ENCODE results near the gene ENHO. TPM values are rescaled to one million over a fixed set of nuclear protein-coding genes. Genes with fewer than 3 reads are reported as not detected.
A peak's percentile ranks its signal among the peaks of the same experiment; 100 is the strongest.
"Not testable (repeated sequence)": the region's sequence is repeated elsewhere in the genome, so short reads cannot be mapped to it uniquely, and the experiment has no call there.

Gene ENHO
- total RNA-seq, 1 donor from 2014 or later = 3.3 TPM

DNA sequence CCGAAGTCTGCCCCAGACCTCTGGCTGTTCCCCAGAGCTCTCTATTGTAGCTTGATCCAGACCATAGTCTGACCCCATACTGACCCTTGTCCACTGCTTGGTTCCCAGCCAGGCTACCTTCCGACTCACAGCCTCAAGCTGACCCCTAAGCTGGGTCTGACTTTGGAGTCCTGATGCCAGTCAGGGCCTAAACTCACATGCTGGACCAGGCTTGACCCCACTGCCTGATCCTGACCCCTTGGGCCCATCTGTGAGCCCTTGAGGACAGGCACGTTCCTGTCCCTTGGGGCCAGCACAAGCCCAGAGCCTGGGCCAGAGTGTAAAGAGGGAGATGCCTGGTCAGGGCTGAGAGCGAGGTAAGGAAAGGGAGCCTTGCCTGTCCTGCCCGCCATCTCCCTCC lies 32.7 kb upstream of the ENHO start:
- DNase-seq = no peak

DNA sequence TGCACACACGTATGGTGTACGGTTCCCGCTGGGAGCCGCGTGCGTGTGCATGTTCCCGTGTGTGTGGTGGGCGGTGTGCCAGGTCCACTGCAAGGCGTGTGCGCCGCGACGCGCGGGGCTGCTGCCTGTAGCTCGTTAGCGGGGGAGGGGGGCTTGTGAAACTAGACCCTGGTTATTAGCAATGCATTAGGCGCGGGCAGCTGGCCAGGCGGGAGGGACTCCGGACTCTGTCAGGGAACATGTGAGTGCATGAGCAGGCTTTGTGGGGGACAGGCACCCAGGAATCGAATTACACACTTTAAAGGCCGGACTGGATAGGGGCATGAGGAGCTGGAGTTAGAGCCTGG lies 32.2 kb upstream of the ENHO start:
- DNase-seq = no peak

DNA sequence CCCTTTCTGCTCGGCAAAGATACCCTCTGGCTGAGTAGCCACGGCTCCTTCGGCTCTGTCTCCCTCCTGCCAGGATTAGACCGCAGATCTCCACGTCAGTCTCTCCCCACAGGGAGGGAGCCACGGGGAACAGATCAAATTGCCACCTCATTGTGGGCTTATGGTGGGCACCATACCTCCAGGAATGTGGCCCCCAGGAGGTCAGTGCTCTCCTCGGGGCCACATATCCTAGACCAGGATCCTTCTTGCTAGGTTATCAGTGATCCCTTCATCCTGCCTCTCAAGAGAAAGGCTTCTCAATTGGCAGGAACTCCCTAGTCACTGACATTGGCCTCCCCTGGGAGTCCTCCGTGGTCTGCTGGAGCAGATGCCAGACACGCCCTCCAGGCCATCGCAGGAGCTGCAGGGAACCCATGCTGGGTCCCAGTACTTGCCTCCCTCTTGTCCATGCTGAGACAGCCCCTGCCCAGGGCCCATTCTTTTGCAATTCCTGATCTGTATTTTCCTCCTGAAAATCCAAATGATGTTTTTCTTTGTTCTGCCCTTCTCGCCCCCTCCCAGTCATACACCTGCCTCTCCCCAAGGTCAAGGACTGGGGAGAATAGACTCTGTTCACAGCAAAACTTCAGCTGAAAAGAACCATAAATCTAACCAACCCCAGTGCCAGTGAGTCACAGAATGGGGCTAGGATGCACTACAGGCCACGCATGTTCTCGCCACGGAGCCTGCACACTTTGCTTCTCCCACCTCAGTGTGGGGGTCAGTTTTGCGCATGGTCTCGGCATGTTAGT lies 31.6 kb upstream of the ENHO start:
- DNase-seq = no peak

DNA sequence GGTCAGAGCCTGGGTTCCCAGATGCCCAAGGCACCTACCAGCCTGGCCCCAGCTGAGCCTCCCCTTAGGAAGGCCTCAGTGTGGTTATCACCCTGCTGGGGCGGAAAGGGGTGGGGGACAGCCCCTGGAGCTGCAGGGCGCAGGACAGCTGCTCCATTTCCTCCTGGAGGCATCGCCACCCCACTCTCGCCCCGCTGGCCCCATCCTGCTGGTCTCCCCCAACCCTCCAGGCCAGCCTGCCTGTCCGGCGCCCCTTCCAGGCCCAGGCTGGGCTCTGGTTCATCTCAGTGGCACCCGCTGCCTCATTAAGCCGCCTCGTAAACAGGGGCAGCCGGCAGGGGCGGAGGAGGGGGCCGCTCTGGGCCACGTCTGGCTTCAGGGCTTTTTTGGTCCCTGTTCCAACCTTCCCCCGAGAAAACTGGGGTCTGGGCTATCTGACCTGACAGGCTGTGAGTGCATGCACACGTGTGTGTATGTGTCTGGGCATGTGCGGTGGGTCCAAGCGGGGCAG lies 30.8 kb upstream of the ENHO start:
- DNase-seq = no peak

DNA sequence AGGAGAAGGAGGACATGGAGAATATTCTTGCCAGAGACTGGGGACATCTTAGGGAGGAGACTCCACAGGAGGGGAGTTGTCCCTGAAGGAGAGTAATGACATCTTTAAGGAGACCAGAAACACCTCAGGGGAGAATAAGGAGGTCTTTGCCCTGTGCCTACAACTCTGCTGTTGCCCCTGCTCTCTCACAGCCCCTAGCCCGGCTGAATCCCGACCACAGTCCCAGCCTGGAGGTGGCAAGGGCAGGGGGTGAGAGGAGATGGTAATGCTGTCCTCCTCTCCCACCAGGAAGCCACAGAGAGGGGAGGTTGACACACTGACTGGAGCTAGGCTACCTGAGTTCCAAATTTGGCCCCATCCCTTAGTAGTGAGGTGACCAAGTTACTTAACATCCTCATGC lies 30.2 kb upstream of the ENHO start:
- no peak for DNase-seq

DNA sequence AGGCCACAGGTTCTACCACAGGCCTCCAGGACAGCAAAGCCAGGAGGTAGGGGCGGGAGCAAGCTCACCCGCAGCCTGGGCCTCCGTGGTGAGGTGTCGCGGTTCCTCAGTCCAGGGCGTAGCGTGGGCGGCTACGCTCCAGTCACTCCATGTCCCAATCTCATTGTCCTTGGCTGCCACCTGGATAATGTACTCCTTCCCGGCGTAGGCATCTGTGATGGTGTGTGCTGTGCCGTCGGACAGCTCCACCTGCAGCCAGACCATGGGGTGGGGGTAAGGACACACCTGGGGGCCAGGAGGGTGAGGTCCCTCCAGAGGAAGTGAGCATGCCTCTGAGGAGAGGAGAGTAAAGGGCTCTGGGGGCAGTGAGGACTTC lies 29.8 kb upstream of the ENHO start:
- no peak for DNase-seq

DNA sequence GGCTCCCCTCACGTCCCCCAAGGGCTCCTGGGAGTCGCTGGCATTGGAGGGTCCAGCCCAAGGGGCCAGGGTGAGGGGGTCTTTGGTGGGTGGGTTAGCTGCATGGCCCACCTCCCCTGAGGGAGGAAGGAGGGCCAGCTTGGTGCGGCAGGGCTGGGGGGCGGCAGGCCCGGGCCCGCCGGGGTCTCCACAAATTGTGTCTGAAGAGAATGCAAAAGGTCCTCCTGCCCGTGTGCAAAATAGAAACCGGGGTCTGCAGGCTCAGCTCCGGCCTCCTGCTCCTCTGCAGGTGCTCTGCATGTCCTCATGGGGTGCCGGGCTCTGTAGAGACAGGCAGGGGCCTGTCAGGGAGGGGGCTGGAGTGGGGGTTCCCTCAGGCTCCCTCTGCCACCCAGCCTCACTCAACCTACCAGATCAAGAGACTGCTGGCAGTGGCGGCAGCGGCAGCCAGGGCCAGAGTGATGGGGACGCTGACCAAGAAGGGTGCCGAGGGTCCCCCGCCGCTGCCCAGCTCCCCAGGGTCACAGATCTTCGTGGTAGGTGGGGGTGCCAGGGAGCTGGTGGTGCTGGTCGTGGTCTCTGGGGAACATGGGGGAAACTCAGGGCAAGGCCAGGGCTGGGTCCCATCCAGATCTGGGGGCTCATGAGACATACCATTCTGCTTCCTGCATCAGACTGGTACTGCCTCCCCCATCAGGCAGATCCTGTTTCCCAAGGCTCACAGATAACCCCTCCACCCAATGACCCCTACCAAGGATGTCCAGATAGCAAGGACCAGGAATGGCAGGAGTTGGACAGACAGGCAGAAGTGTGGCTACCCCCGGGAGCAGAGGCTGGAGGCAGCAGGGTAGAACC lies 29.2 kb upstream of the ENHO start:
- DNase-seq = no peak

DNA sequence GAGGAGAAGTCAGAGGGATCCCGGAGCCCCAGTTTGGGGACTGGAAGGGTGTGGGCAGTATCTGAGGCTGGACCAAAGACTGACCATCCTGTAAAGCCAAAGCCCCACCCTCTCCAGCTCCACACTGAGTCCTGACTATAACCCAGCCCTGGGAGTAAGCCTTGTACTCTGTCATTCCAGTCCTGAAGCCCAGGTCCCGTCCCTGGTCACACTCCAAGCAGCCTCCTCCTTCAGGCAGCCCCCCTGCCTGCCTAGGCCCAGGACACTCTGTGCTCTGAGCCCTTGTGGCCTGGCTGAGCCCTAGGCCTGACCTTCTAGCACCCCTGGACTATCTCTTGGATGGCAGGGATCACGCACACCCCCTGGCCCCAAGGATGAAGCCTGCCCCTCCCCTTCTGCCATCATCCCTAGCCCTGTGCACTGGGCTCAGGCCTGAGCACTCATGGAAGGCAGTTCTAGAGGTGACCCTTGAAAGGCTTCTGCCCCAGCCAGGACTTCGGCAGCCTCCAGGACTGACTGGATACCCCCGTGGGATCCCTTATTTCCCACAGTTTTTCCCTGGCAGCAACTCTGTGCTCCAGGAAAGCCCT lies 28.0 kb upstream of the ENHO start:
- DNase-seq = no peak

DNA sequence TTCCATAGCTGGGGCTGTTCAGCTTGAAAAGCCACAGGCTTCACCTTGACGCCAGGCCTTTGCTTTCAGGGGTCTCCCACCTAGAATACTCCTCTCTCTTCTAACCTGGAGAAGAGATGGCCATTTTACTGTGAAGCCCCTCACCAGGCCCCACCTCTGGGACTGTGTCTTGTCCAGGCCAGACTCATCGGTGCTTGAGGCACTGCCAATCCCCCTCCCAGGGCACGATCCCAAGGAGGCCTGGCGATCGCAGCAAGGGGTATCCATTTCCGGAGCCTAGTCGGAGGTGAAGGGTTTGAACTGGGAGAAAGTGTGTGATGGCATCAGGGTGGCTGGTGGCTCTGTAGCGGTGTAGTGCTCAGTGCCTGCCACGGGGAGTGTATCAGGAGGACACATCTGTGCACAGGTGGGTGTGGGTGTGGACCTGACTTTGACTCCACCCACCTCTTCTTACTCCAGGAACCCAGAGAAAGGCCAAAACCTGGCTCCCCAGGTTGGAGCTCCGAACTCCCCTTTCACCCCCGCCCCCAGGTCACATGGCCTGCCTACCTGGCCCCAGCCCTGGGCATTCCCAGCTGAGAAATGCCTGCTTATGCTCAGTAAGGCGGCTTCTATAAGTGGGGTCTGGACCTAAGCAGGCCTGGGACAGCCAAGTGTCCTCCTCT lies 27.4 kb upstream of the ENHO start:
- DNase-seq = no peak

DNA sequence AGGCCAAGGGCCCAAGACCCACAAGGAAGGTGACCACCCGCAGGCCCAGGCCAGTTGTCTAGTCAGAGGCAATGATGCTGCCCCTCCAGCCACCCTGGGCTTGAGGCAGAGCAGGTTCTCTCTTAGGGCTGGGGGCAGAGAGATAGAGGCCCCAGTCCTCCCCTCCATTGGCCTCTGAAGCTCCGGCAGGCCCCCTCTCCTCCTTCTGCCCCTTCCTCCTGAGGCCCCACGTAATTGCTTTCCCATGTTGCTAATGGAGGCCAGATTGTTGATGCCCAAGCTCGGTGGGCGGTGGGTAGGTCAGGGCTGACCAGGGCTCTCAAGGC lies 26.6 kb upstream of the ENHO start:
- no peak for DNase-seq

DNA sequence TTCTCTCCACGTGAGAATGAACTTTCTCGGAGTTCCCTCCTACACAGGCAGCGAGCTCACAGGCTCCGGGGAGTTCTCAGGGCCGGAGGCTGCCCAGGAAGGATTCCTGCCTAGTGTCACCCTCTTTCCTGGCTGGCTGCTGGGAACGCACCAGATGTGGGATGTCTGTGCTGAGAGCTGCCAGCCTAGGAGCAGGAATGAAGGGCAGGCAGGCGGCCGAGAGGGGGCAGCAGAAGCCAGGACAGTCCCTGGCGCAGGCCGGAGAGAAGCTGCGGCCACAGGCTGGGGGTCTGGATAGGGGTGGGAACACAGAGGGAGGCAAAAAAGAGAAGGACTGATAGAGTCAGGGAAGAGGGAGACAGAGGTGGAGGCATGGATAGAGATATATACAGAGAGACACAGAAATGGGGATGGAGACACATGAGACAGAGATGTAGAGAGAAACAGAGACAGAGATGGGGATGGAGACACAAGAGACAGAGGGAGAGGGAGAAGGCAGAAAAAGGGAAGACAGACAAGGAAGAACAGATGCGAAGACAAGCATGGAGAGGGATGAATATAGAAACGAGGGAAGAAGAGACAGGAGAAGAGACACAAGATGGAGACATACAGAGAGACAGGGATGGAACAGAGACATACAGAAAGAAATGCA lies 25.3 kb upstream of the ENHO start:
- DNase-seq = peak; percentile 39

DNA sequence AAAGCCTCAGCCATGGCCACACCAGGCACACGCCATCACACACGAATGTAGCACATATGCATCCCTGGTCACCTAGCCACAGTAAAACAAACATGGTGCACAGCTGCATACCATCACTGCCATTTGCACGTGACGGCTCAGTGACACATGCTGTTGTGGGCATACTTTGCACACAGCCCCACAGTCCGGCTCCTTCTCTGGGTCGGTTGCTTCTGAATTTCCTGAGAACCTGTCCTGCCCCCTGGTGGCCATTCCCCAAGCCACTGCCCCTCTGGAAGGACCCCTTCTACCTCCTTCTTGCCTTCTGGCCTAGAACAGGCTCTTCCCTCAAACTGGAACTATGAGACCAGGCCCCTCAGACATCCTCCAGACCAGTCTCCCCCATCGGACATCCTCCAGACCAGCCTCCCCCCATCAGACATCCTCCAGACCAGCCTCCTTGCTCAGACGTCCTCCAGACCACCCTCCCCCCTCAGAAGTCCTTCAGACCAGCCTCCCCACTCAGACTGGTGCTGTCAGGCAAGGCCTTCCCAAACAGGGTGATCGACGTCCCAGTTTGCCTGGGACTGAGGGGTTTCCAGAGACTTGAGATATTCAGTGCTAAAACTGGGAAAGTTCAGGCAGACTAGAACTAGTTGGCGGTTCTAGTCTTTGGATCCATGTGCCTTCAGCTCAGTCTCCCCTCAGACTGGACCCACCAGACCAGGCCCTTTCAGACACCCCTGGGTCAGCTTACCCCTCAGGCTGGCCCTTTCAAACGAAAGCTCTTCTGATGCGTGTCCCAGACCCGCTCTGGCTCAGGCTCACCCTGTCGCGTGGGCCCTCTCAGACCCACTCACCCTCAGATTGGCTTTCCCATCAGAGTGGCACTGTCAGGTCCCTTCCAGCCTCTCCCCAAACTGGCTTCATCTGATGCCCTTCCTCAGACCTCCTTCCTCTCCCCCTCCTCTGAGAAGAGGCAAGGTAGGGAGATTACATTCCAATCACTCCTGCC lies 24.3 kb upstream of the ENHO start:
- DNase-seq = peak; percentile 35

DNA sequence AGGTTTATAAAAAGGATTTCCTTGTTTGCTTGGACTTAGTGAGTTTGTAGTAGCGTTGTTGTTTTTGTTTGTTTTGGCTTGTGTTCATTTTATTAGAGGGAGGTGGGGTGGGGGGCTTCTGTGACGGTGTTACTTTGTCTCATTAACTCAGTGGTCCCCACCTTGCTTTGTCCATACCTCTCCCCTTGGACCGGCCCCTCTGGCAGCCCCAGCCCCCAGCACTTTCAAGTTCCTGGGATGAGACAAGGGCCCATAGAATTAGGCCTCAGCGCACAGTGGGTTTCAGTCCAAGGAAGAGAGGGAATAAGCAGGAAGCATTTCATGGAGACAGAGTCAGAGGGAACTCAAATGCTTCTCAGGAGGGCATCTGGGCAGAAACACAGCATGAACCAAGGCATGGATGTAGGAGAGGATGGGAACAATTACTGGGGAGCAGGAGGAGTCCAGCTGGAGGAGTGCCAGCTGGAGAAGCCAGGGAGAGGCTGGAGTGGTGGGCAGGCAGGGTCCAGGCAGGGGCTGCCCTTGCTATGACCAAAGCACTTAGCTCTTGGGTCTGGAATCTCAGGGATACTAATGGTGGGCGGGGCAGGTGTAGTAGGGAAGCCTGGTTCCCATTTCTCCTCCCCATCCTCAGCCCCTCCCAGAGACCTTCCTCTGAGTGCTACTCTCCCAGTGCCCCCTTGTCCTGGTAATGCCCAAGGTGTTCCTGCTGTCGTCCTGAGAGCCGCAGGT lies 23.5 kb upstream of the ENHO start:
- no peak for DNase-seq

DNA sequence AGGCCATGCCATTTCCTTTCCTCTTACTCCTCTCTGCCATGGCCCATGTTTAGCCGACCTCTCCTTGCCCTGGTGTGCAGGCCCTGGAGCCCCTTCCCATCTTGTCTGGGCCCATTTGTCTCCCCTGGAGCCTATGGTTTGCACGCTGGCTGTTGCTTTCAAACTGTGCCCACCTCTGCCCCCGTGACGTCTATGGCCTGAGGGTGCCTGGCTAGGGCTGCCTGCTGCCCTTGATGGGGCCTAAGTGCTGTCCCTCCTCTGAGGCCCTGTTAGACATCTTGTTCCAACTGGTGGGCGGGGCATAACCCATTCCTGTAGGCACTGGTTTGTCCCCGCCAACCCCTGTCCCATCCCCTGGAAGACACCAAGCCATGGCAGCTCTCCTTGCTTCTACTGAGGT lies 22.7 kb upstream of the ENHO start:
- no peak for DNase-seq

DNA sequence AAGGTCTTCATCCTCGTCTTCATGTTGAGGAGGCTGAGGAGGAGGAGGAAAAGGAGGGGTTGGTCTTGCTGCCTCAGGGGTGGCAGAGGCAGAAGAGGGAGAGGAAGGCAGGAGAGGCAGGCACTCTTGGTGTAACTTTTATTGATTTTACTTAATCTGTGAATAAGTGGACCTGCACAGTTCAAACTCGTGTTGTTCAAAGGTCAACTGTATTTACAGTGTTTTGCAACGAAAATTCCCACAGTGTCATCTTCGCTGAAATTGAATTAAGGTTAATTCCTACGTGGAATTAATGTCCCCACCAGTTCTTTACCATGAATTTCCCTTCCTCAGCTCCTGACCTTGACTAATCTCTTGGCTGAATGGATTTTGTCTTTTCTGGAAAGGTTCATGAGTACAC lies 21.2 kb upstream of the ENHO start:
- DNase-seq = no peak

DNA sequence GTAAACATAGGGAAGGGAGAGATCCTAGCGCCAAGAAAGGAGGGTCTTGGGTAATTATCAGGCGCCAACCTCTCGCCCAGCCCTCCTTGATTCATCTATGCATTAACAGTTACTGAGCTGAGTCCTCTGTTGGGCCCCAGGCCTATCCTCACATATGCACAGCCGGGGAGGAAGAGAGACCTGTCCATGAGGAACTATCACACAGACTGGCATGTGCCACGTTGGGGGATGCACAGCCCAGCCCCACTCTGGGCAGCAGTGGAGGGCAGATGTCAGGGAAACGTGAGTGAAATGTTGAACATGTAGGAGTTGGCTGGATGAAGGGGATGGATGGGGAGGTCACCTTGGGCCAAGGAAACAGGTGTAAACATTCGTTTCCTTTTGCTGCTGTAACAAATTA lies 18.8 kb upstream of the ENHO start:
- no peak for DNase-seq

DNA sequence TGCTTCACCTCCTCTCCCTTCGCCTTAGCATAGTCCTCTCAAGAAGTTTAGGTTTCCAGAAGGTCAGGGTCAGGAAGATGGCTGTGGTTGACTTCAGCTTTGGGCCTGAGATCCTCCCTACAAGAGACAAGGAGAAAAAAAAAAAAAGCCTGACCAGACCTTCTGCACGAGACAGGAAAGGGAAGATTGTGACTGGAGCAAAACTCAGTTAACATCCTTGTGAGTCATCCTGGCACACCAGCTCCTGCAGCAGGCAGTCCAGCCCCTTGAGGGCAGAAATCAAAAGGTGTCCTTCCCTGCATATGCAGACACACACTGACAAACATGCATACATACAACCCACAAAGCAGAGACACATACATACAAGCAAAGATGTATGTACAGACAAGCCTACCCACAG lies 18.0 kb upstream of the ENHO start:
- DNase-seq = no peak

DNA sequence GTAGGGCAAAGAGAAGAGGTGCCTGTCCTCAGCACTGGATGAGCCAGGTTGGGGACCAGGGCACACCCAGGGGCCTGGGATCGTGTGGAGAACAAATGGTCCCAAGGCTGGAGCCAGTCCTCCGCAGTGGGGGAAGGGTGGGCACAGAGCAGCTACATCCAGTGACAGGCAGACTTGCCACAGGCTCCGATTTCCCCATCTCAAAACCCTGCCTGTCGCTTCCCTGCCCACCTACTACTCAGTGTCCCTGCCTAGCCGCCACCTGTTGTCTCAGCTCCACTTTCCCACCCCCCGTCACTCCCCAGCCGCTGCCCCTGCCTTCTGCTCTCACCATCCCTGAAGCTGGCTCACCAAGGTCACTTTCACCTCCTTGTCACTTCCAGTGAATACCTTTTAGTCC lies 13.9 kb upstream of the ENHO start:
- DNase-seq = no peak

DNA sequence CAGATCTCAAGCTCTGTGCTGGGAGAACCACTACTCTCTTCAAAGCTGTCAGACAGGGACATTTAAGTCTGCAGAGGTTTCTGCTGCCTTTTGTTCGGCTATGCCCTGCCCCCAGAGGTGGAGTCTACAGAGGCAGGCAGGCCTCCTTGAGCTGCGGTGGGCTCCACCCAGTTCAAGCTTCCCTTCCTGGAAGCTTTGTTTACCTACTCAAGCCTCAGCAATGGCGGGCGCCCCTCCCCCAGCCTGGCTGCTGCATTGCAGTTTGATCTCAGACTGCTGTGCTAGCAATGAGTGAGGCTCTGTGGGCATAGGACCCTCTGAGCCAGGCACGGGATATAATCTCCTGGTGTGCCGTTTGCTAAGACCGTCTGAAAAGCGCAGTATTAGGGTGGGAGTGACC lies 9.3 kb upstream of the ENHO start:
- DNase-seq = not testable (repeated sequence)

DNA sequence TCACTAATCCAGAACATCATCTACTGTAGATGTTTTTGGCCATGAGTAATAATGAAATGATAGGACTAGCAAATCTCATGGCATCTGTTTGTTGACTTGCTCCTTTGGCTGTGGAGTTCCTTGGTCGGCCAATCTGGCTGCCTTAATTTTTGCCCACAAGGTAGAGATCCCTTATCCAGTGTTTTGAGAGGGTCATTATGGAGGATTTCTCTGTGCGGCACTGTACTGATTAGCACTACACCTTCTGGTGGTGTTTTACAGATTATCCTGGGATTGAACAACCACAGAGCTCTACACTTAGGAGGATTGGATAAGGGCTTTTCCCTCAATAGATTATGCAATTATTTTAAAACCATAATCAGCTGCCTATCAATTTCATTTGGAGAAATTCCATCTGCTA lies 3.2 kb upstream of the ENHO start:
- DNase-seq = no peak
